ENCODE measurements around the gene POLR3F. TPM values are rescaled to one million over a fixed set of nuclear protein-coding genes. Genes with fewer than 3 reads are reported as not detected.

The POLR3F gene, protein sequence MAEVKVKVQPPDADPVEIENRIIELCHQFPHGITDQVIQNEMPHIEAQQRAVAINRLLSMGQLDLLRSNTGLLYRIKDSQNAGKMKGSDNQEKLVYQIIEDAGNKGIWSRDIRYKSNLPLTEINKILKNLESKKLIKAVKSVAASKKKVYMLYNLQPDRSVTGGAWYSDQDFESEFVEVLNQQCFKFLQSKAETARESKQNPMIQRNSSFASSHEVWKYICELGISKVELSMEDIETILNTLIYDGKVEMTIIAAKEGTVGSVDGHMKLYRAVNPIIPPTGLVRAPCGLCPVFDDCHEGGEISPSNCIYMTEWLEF
- 8.4 TPM for total RNA-seq
- long read RNA-seq, transcript POLR3F-201 (9 exons, 2,416 nt), result major isoform, 5 of 10 reads
- long read RNA-seq, partial matches to known transcripts, result 0 of 10 reads
- long read RNA-seq, other reads (novel, unspliced or antisense), result 5 of 10 reads

DNA sequence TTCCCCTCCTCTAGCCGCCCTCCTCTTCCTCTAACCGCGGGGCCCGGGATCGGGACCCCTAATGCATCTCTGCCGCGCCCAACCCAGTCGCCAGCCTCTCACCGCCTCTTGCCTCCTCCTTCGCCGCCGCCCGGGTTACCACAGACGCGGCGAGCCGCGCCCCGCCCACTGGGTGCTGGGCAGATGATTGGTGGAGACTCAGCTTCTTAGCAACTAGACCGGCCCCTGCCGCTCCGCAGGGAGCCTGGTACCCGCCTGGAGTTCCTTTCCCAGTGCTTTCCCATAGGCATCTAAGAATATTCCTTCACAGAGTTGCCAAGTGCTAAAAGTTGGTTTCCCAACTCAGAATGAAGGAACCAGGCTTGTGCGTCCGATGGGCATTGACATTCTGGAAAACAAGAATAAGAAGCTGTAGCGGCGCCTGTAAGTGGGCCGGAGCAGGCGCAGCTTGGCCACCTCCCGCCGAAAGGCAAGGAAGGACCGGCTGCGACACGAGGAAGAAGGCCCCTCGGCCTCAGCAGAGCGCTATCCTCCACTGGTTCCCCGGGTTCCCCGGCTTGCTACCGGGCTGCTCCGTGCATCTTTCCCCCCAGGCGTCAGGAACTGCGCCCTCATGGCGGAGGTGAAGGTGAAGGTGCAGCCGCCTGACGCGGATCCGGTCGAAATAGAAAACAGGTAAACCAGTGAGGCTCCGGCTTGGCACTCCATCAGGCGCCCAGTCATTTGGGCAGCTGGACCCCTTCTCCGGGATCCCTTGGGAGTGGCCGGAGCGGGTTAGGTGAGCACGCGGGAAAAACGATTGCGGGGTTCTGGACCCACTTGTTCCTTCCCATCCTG is at the start of gene POLR3F, which contains the start of gene DZANK1:
Gene POLR3F, plus strand, starts transcription at position 497 of the 837 bp plus-strand sequence. Its CDS starts 117 bp downstream, at position 614.
Gene DZANK1, minus strand, starts transcription at position 137 of the 837 bp plus-strand sequence. CDS start 1,672 bp downstream, outside the sequence.
- Histone ChIP-seq H3K9me3 (replicated peaks) (no peaks in the 10 kb centered on the region), H3K27ac (replicated peaks) (peak within 1 kb of the TSS; percentile 92), H3K27me3 (ENCODE audit: low read depth) (no peaks in the 10 kb centered on the region), H3K36me3 (peaks cover 27% of the 10 kb centered on the region), H3K4me1 (peaks cover 25% of the 10 kb centered on the region), H3K4me3 (peak within 1 kb of the TSS; percentile 82)
- intact Hi-C loops (cut with micrococcal nuclease), result no loop called here
- DNase-seq, result peak; percentile 97
- TF ChIP-seq, protein P1, sequence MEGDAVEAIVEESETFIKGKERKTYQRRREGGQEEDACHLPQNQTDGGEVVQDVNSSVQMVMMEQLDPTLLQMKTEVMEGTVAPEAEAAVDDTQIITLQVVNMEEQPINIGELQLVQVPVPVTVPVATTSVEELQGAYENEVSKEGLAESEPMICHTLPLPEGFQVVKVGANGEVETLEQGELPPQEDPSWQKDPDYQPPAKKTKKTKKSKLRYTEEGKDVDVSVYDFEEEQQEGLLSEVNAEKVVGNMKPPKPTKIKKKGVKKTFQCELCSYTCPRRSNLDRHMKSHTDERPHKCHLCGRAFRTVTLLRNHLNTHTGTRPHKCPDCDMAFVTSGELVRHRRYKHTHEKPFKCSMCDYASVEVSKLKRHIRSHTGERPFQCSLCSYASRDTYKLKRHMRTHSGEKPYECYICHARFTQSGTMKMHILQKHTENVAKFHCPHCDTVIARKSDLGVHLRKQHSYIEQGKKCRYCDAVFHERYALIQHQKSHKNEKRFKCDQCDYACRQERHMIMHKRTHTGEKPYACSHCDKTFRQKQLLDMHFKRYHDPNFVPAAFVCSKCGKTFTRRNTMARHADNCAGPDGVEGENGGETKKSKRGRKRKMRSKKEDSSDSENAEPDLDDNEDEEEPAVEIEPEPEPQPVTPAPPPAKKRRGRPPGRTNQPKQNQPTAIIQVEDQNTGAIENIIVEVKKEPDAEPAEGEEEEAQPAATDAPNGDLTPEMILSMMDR (IDR thresholded peaks at IDR 0.05; ENCODE audit: borderline replicate concordance), result no peak

DNA sequence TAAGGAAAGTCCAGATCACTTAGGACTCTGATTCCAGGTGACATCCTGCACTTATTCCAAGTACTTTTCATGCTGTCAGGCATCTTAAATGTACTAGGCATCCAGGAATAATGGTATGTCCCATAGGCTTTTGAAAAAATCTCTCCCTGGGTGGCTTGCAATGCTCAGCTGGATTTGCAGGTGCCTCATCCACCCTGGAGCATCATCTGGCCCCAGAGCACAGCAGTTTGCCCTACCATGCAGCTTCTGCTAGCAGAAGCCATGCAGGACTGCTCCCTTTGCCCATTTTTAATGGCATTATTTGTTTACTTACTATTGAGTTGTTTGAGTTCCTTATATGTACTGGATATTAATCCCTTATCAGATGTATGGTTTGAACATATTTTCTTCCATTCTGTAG is 45.6 kb upstream of the POLR3F start:
- Histone ChIP-seq H3K9me3 (replicated peaks) (no peaks in the 10 kb centered on the region), H3K4me1 (no peaks in the 10 kb centered on the region), H3K36me3 (peaks cover 3% of the 10 kb centered on the region), H3K4me3 (no peak overlapping the region), H3K27me3 (ENCODE audit: low read depth) (no peaks in the 10 kb centered on the region), H3K27ac (replicated peaks) (no peak overlapping the region)
- intact Hi-C loops (cut with micrococcal nuclease), result no loop called here
- TF ChIP-seq, protein P1 (IDR thresholded peaks at IDR 0.05; ENCODE audit: borderline replicate concordance), result no peak
- DNase-seq, result no peak

DNA sequence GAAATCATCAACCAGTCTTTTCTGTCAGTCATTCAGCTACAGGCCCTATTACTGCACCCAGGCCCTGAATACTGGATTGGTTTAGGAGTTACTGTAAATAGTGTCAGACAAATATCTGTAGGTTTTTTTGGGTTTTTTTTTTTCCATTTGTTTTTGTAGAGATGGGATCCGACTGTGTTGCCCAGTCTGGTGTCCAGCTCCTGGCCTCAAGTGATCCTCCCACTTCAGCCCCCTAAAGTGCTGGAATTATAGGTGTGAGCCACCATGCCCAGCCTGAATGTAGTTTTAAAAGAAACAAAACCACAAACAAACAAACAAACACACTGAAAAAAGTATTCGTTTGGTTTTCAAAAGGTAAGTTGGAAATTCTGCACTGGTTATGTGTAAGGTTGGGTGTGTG is 40.0 kb upstream of the POLR3F start:
- TF ChIP-seq, protein P1 (IDR thresholded peaks at IDR 0.05; ENCODE audit: borderline replicate concordance), result no peak
- DNase-seq, result no peak
- intact Hi-C loops (cut with micrococcal nuclease), result no loop called here
- no peaks in the 10 kb centered on the region for H3K9me3 ChIP-seq (replicated peaks)
- H3K27ac ChIP-seq (replicated peaks), result no peak overlapping the region
- H3K4me1 ChIP-seq, result peaks cover 5% of the 10 kb centered on the region
- no peak overlapping the region for H3K4me3 ChIP-seq
- H3K27me3 ChIP-seq (ENCODE audit: low read depth), result no peaks in the 10 kb centered on the region
- H3K36me3 ChIP-seq, result peaks cover 7% of the 10 kb centered on the region

DNA sequence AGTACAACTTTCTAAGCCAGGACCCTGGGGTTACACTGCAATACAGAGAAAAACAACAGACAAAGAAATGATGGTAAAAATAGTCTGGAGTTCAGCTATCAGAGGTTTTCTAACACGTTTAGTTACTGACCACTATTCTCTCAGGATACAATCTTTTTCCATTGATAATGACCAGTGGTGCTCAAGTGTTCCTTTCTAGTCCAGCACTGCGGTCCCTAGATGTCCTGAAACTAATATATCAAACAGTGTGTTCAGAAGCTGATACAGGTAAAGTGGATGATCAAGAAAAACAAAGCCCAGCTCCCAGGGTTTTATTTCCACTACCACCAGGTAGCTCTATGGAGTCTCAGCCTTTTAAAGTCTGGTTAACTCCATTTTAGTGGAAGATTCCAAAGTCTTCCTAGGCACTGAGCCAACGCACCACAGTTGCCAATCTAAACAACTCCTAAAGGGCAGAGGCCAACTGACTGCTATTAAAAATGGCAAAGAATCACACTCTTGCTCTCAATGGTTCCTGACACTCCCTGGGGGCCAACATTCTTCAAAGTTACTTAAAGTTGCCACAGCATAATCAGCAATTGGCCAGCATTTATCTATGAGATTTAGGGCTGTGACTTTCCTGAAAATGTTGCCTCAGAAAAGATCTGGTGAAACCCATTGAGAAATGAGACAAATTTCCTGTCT is 38.6 kb upstream of the POLR3F start:
- H3K27ac ChIP-seq (replicated peaks), result no peak overlapping the region
- no peaks in the 10 kb centered on the region for H3K9me3 ChIP-seq (replicated peaks)
- peaks cover 5% of the 10 kb centered on the region for H3K4me1 ChIP-seq
- TF ChIP-seq, protein P1 (IDR thresholded peaks at IDR 0.05; ENCODE audit: borderline replicate concordance), result no peak
- intact Hi-C loops (cut with micrococcal nuclease), result no loop called here
- H3K36me3 ChIP-seq, result peaks cover 7% of the 10 kb centered on the region
- no peak overlapping the region for H3K4me3 ChIP-seq
- H3K27me3 ChIP-seq (ENCODE audit: low read depth), result no peaks in the 10 kb centered on the region
- DNase-seq, result peak; percentile 17

Measured in left ventricle myocardium inferior (tissue), 1 donor.